Upper lobe of left lung (tissue), 6 donors: Measurements from ENCODE around the gene ARID1B. TPM values are rescaled to one million over a fixed set of nuclear protein-coding genes. Genes with fewer than 3 reads are reported as not detected.

ENCODE experiments used
- ATAC-seq, 2 donors: fragments of 200-7000 bp; cut with Tn5 transposase; one replicate each; pipeline ENCODE4 v1.9.1; 2022; ENCODE audit warnings: mild to moderate bottlenecking in 2 of 2, moderate library complexity in 2 of 2; ENCODE audit not compliant: low FRiP score in 2 of 2
- DNase-seq, 2 donors: peaks; one replicate each; pipeline ENCODE4 v3.0.0-alpha.2; 2019 to 2020
- H3K27ac ChIP-seq, 4 donors: fragments of 200-600 bp; sonication (generic); one replicate each; pipeline ENCODE4 v1.5.1; 2016 to 2019
- H3K27me3 ChIP-seq, 4 donors: fragments of 200-600 bp; sonication (generic); one replicate each; pipeline ENCODE4 v1.5.1; 2017 to 2019
- H3K36me3 ChIP-seq, 4 donors: fragments of 200-600 bp; sonication (generic); one replicate each; pipeline ENCODE4 v1.5.1; 2016 to 2019
- H3K4me1 ChIP-seq, 4 donors: fragments of 200-600 bp; sonication (generic); one replicate each; pipeline ENCODE4 v1.5.1; 2018 to 2019
- H3K4me3 ChIP-seq, 4 donors: fragments of 200-600 bp; sonication (generic); one replicate each; pipeline ENCODE4 v1.5.1; 2017 to 2019; ENCODE audit warnings: mild to moderate bottlenecking in 2 of 4, moderate library complexity in 1 of 4
- H3K9me3 ChIP-seq, 4 donors: fragments of 200-600 bp; sonication (generic); one replicate each; pipeline ENCODE4 v1.5.1; 2018 to 2019
- CTCF ChIP-seq, 6 experiments: fragments of 450-650 bp in 4 of 6; fragments of 200-600 bp in 2 of 6; sonication (generic) in 2 of 6; IDR thresholded peaks; one replicate each; pipeline ENCODE4 v1.5.1; 2016 to 2019; ENCODE audit warnings: antibody characterized with exemption in 6 of 6
- EP300 ChIP-seq, 4 donors: sonication (generic); formaldehyde crosslinking; IDR thresholded peaks; one replicate each; pipeline ENCODE4 v1.5.1; 2017; ENCODE audit warnings: antibody characterized with exemption in 4 of 4, control low read depth in 2 of 4
- POLR2A ChIP-seq, 4 donors: fragments of 450-650 bp; IDR thresholded peaks; one replicate each; pipeline ENCODE4 v1.5.1; 2016 to 2017; ENCODE audit warnings: antibody characterized with exemption in 4 of 4, mild to moderate bottlenecking in 2 of 4
- POLR2AphosphoS5 ChIP-seq, 2 donors: sonication (generic); formaldehyde crosslinking; IDR thresholded peaks; one replicate each; pipeline ENCODE4 v1.5.1; 2017; ENCODE audit warnings: antibody characterized with exemption in 2 of 2
- WGBS, 2 donors: methylation state at CpG; one replicate each; pipeline ENCODE4 v1.1.5; 2017 to 2018; 5-methylcytosine and 5-hydroxymethylcytosine counted together
- total RNA-seq, 6 donors: library from RNA; depleted of rRNA in 4 of 6; stranded (reverse); fragments of >200 nt in 4 of 6; gene quantifications; one replicate each; pipeline versions ENCODE4 v1.1.0 to v1.2.1, GENCODE V29; 2016 to 2021
- donor health status: DM: no; HTN: no; CAD: no; lungs with moderate emphysema.
- donor health status: DM: no; HTN: yes; CAD: no; lungs with severe emphysema.

The ARID1B gene
- total RNA-seq, 6 donors from 2014 or later: 66.4 to 168 (median 109) TPM

GRCh38 chr6:157116426-157116825 lies 339.2 kb downstream of the ARID1B start:
- Histone ChIP-seq H3K27ac (no peak overlapping the region), H3K27me3 (no peaks in the 10 kb centered on the region), H3K36me3 (peaks cover 0 to 7% (median 3%) of the 10 kb centered on the region in 4 donors), H3K4me1 (peaks cover 0 to 5% (median 0%) of the 10 kb centered on the region in 4 donors), H3K9me3 (no peaks in the 10 kb centered on the region), H3K4me3 (no peak overlapping the region)
- WGBS, 2 donors: 66 to 73% methylated on average over 3 of the region's 3 CpGs
- no peak for TF ChIP-seq CTCF (IDR thresholded peaks at IDR 0.05)
- TF ChIP-seq EP300 (IDR thresholded peaks at IDR 0.05): no peak
- TF ChIP-seq POLR2AphosphoS5 (IDR thresholded peaks at IDR 0.05): no peak
- TF ChIP-seq POLR2A (IDR thresholded peaks at IDR 0.05): no peak
- no peak for ATAC-seq
- DNase-seq: no peak

GRCh38 chr6:157117431-157118095 lies 340.4 kb downstream of the ARID1B start:
- DNase-seq (no peak), ATAC-seq (no peak)
- no peaks in the 10 kb centered on the region for H3K9me3 ChIP-seq
- peaks cover 0 to 7% (median 3%) of the 10 kb centered on the region in 4 donors for H3K36me3 ChIP-seq
- H3K4me1 ChIP-seq: peaks cover 0 to 5% (median 0%) of the 10 kb centered on the region in 4 donors
- no peak overlapping the region for H3K4me3 ChIP-seq
- TF ChIP-seq POLR2AphosphoS5 (IDR thresholded peaks at IDR 0.05): no peak
- TF ChIP-seq EP300 (IDR thresholded peaks at IDR 0.05): no peak
- no peak for TF ChIP-seq CTCF (IDR thresholded peaks at IDR 0.05)
- no peak for TF ChIP-seq POLR2A (IDR thresholded peaks at IDR 0.05)
- H3K27ac ChIP-seq: no peak overlapping the region
- H3K27me3 ChIP-seq: no peaks in the 10 kb centered on the region
- WGBS, 2 donors: 91 to 94% methylated on average over 6 of the region's 6 CpGs

- Histone ChIP-seq H3K4me3 (no peak overlapping the region), H3K27me3 (no peaks in the 10 kb centered on the region), H3K9me3 (no peaks in the 10 kb centered on the region), H3K36me3 (peaks cover 0 to 6% (median 0%) of the 10 kb centered on the region in 4 donors), H3K27ac (no peak overlapping the region), H3K4me1 (peaks cover 0 to 5% (median 2%) of the 10 kb centered on the region in 4 donors)
- ATAC-seq (no peak), DNase-seq (no peak)
- WGBS, 2 donors: 93 to 100% methylated on average over 2 to 3 of the region's 3 CpGs
- TF ChIP-seq POLR2A (IDR thresholded peaks at IDR 0.05): no peak
- no peak for TF ChIP-seq CTCF (IDR thresholded peaks at IDR 0.05)
- no peak for TF ChIP-seq POLR2AphosphoS5 (IDR thresholded peaks at IDR 0.05)
- TF ChIP-seq EP300 (IDR thresholded peaks at IDR 0.05): no peak
Observed at GRCh38 chr6:157119502-157120027, 342.4 kb downstream of the ARID1B start.

- no peak for TF ChIP-seq CTCF (IDR thresholded peaks at IDR 0.05)
- TF ChIP-seq EP300 (IDR thresholded peaks at IDR 0.05): no peak
- no peak for TF ChIP-seq POLR2A (IDR thresholded peaks at IDR 0.05)
- no peak for TF ChIP-seq POLR2AphosphoS5 (IDR thresholded peaks at IDR 0.05)
- Histone ChIP-seq H3K4me3 (no peak overlapping the region), H3K27ac (no peak overlapping the region), H3K36me3 (peaks cover 0 to 6% (median 0%) of the 10 kb centered on the region in 4 donors), H3K9me3 (no peaks in the 10 kb centered on the region), H3K4me1 (peaks cover 0 to 5% (median 2%) of the 10 kb centered on the region in 4 donors), H3K27me3 (no peaks in the 10 kb centered on the region)
- no peak for DNase-seq
- no peak for ATAC-seq
- whole genome bisulfite sequencing, 2 donors: 81 to 91% methylated on average over 10 of the region's 10 CpGs
Observed at GRCh38 chr6:157120534-157121232, 343.5 kb downstream of the ARID1B start.
